Measurements from ENCODE around the gene CHL1. TPM values are rescaled to one million over a fixed set of nuclear protein-coding genes. Genes with fewer than 3 reads are reported as not detected.

CHL1 gene
- total RNA-seq, 6 experiments from 2014 or later: not detected

GRCh38 chr3:256501-256900 lies 59.9 kb downstream of the CHL1 start:
- Mint-ChIP-seq H3K27me3 (ENCODE audit: insufficient read depth) (no peaks in the 10 kb centered on the region), H3K27ac (no peak overlapping the region), H3K4me3 (no peak overlapping the region), H3K9me3 (peaks cover 39% of the 10 kb centered on the region), H3K4me1 (ENCODE audit: low read depth) (no peaks in the 10 kb centered on the region), H3K36me3 (ENCODE audit: low read depth) (no peaks in the 10 kb centered on the region)
- no peak for DNase-seq
- no peak for TF ChIP-seq CTCF (IDR thresholded peaks at IDR 0.05)

DNA sequence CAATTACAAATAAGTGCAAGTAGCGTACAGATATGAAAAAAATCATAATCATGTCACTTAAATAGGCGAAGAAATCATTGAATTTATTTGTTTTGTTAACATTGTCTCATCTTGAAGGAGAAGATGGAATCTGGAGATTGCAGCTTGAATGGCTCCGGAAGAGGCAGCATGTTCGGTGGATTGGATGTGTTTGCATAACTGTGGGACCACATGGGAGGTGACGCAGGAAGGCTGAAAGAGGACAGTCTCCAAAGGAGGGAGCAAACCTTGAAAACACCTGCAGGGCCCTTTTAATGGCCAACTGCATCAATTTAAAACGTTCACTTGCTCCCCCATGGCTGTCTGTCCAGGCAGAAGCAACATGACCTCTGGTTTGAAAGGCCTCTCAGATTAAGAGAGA lies 61.3 kb downstream of the CHL1 start:
- Mint-ChIP-seq H3K36me3 (ENCODE audit: low read depth) (no peaks in the 10 kb centered on the region), H3K4me3 (no peak overlapping the region), H3K9me3 (peaks cover 40% of the 10 kb centered on the region), H3K27me3 (ENCODE audit: insufficient read depth) (no peaks in the 10 kb centered on the region), H3K27ac (no peak overlapping the region), H3K4me1 (ENCODE audit: low read depth) (no peaks in the 10 kb centered on the region)
- no peak for TF ChIP-seq CTCF (IDR thresholded peaks at IDR 0.05)
- DNase-seq: no peak

DNA sequence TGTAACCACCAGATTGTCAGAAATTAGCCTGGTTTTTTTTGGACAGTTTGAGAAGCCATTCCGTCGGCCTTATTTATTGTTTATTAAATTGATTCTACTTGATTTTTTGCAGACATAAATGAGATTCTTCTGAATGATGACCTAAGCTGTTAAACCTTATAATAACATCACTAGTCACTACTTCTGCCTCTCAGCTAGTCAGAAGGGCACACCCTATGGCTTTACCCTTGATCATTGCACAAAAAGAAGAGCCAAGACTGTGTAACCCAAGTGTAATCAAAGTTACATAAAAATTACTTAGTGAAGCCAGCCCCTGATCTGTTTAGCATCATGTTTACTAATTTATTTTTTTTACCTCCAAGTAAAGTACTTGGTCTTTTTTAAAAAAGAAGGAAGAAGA lies 64.3 kb downstream of the CHL1 start:
- H3K4me3 Mint-ChIP-seq: no peak overlapping the region
- no peaks in the 10 kb centered on the region for H3K4me1 Mint-ChIP-seq (ENCODE audit: low read depth)
- no peaks in the 10 kb centered on the region for H3K36me3 Mint-ChIP-seq (ENCODE audit: low read depth)
- no peak overlapping the region for H3K27ac Mint-ChIP-seq
- H3K9me3 Mint-ChIP-seq: peaks cover 42% of the 10 kb centered on the region
- H3K27me3 Mint-ChIP-seq (ENCODE audit: insufficient read depth): no peaks in the 10 kb centered on the region
- TF ChIP-seq CTCF (IDR thresholded peaks at IDR 0.05): no peak
- DNase-seq: no peak

- no peaks in the 10 kb centered on the region for H3K36me3 Mint-ChIP-seq (ENCODE audit: low read depth)
- no peak overlapping the region for H3K27ac Mint-ChIP-seq
- no peak for DNase-seq
- no peak overlapping the region for H3K4me3 Mint-ChIP-seq
- H3K4me1 Mint-ChIP-seq (ENCODE audit: low read depth): no peaks in the 10 kb centered on the region
- TF ChIP-seq CTCF (IDR thresholded peaks at IDR 0.05): no peak
- peaks cover 40% of the 10 kb centered on the region for H3K9me3 Mint-ChIP-seq
- H3K27me3 Mint-ChIP-seq (ENCODE audit: insufficient read depth): no peaks in the 10 kb centered on the region
These were observed 66.8 kb downstream of the CHL1 start for GRCh38 chr3:263393-263792.

DNA sequence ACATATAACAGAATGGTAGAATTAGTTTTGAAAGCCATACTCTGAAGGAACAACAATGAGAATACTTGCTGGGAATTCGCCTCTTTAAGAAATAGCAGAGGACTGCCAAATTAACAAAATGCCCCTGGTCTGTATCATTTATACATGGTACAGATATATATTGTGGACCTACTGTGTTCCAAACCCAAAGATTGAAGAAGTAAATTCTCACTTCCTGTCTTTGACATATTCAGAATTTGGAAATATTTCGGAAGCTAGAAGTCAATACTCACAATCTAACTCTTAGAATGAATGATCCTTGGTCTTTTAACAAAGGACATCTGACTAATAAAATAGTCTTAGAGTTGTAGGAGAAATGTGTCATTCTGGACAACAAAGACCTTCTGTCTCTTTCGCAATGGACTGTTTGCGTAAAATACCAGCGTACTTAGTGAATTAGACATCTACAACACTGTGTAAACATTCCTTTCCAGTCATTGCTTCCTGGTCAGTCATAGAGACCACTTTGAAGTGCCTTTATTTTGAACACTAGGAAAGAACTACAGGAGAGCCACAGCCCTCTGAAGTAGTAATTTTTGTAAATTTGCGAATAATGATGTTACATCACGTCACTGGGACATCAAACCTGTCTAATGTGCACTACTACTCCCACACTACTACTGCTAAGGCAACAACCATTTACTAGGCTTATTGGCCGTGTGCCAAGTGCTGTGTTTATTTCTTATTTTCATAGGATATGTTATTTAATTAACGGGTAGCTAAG lies 68.0 kb downstream of the CHL1 start:
- H3K27me3 Mint-ChIP-seq (ENCODE audit: insufficient read depth): no peaks in the 10 kb centered on the region
- DNase-seq: no peak
- H3K4me1 Mint-ChIP-seq (ENCODE audit: low read depth): no peaks in the 10 kb centered on the region
- no peak for TF ChIP-seq CTCF (IDR thresholded peaks at IDR 0.05)
- H3K9me3 Mint-ChIP-seq: peaks cover 41% of the 10 kb centered on the region
- no peak overlapping the region for H3K27ac Mint-ChIP-seq
- H3K36me3 Mint-ChIP-seq (ENCODE audit: low read depth): peaks cover 8% of the 10 kb centered on the region; the same call in 1 of the 2 replicates
- H3K4me3 Mint-ChIP-seq: no peak overlapping the region

Data from HFFc6 (cell line).